PC-9 (cell line): ENCODE results near the gene SNRNP35. TPM values are rescaled to one million over a fixed set of nuclear protein-coding genes. Genes with fewer than 3 reads are reported as not detected.
"Not testable (repeated sequence)": the region's sequence is repeated elsewhere in the genome, so short reads cannot be mapped to it uniquely, and the experiment has no call there.

Source experiments
- BruUV-seq: library from RNA; stranded (reverse); fragments of 400-500 nt; replicated peaks from 2 replicates; lab custom pipeline; 2021; lab: Mats Ljungman, UMichigan
- CTCF ChIA-PET: fragments of 300-600 bp; sonication (Branson Sonifier 250); formaldehyde crosslinking; loops from one replicate; lab custom pipeline; 2022; ENCODE audit warnings: antibody characterized with exemption; lab: Charles Lee
- POLR2A ChIA-PET: fragments of 300-600 bp; sonication (Branson Sonifier 250); formaldehyde crosslinking; loops from one replicate; lab custom pipeline; 2022; ENCODE audit warnings: antibody characterized with exemption; ENCODE audit not compliant: unreplicated experiment; lab: Charles Lee
- DNase-seq, 2 experiments: peaks; one replicate each; pipeline versions ENCODE4 v3.0.0 to v3.0.0-alpha.2; 2015 to 2022; ENCODE audit warnings: mixed read lengths in 1 of 2
- H2AFZ ChIP-seq: fragments of 200-600 bp; sonication (generic); 2 replicates; pipeline ENCODE4 v1.8.1; 2017; ENCODE audit warnings: antibody characterized with exemption
- H3F3A ChIP-seq: fragments of 200-600 bp; sonication (generic); 2 replicates; pipeline ENCODE4 v1.8.1; 2017; ENCODE audit warnings: antibody characterized with exemption, mild to moderate bottlenecking, low read depth; ENCODE audit not compliant: insufficient read depth
- H3K27ac ChIP-seq: fragments of 200-600 bp; sonication (generic); 2 replicates; pipeline ENCODE4 v1.6.1; 2016; ENCODE audit warnings: mixed run types
- H3K27me3 ChIP-seq: fragments of 200-600 bp; sonication (generic); 2 replicates; pipeline ENCODE4 v1.6.1; 2016; ENCODE audit warnings: low read depth, mixed run types; ENCODE audit not compliant: insufficient read depth
- H3K36me3 ChIP-seq: fragments of 200-600 bp; sonication (generic); 2 replicates; pipeline ENCODE4 v1.6.1; 2016; ENCODE audit warnings: low read depth, mixed run types
- H3K4me1 ChIP-seq: fragments of 200-600 bp; sonication (generic); replicated peaks from 2 replicates; pipeline ENCODE4 v1.6.1; 2016; ENCODE audit warnings: mixed run types; ENCODE audit not compliant: insufficient read depth
- H3K4me2 ChIP-seq: fragments of 200-600 bp; sonication (generic); 2 replicates; pipeline ENCODE4 v1.6.1; 2017; ENCODE audit warnings: mixed run types
- H3K4me3 ChIP-seq: fragments of 200-600 bp; sonication (generic); 2 replicates; pipeline ENCODE4 v1.6.1; 2016; ENCODE audit warnings: mixed run types
- H3K79me2 ChIP-seq: fragments of 200-600 bp; sonication (generic); 2 replicates; pipeline ENCODE4 v1.6.1; 2017; ENCODE audit warnings: low read depth, mixed run types
- H3K9me2 ChIP-seq: fragments of 200-600 bp; sonication (generic); 2 replicates; pipeline ENCODE4 v1.8.1; 2017; ENCODE audit warnings: mild to moderate bottlenecking; ENCODE audit not compliant: insufficient read depth
- H3K9me3 ChIP-seq: fragments of 200-600 bp; sonication (generic); 2 replicates; pipeline ENCODE4 v1.8.1; 2016; ENCODE audit warnings: low read depth; ENCODE audit not compliant: insufficient read depth
- H4K20me1 ChIP-seq: fragments of 200-600 bp; sonication (generic); 2 replicates; pipeline ENCODE4 v1.8.1; 2017; ENCODE audit not compliant: insufficient read depth
- CTCF ChIP-seq: fragments of 200-600 bp; sonication (generic); conservative IDR thresholded peaks from 2 replicates; pipeline ENCODE4 v1.6.1; 2017; ENCODE audit warnings: mixed run types, antibody characterized with exemption, mild to moderate bottlenecking, moderate library complexity
- EZH2 ChIP-seq: fragments of 200-600 bp; sonication (generic); IDR thresholded peaks from 2 replicates; pipeline ENCODE4 v1.8.0; 2017; ENCODE audit warnings: antibody characterized with exemption, low read depth
- intact Hi-C: fragments of 100-400 bp; cut with micrococcal nuclease; formaldehyde crosslinking; loops from one replicate; pipeline ENCODE4 v1.10.0; 2022; ENCODE audit not compliant: unreplicated experiment
- total RNA-seq: library from RNA; stranded (reverse); gene quantifications from 2 replicates; pipeline ENCODE4 v1.2.3, GENCODE V29; 2021

Gene SNRNP35
- total RNA-seq, 1 experiment from 2014 or later, result 24.3 TPM

GRCh38 chr12:123428591-123428990 is 29.3 kb upstream of the SNRNP35 start:
- intact Hi-C loops, result no loop called here
- Histone ChIP-seq H3K4me3 (no peak overlapping the region), H3K36me3 (no peaks in the 10 kb centered on the region), H3K4me2 (no peak overlapping the region), H2AFZ (no peak overlapping the region), H4K20me1 (no peaks in the 10 kb centered on the region), H3K9me2 (no peaks in the 10 kb centered on the region), H3K4me1 (no peaks in the 10 kb centered on the region), H3K27me3 (no peaks in the 10 kb centered on the region), H3K9me3 (no peaks in the 10 kb centered on the region), H3F3A (no peaks in the 10 kb centered on the region), H3K27ac (no peak overlapping the region), H3K79me2 (no peaks in the 10 kb centered on the region)
- no peak for TF ChIP-seq CTCF
- no peak for DNase-seq
- no TSS peak for BruUV-seq
- ChIA-PET POLR2A (no interaction called here), CTCF (no interaction called here)

- POLR2A ChIA-PET, CTCF ChIA-PET, H3K79me2 ChIP-seq, H3K4me3 ChIP-seq, H4K20me1 ChIP-seq, H3K9me3 ChIP-seq, H3K4me1 ChIP-seq, H2AFZ ChIP-seq, H3K36me3 ChIP-seq, H3K27ac ChIP-seq, DNase-seq, H3K9me2 ChIP-seq, H3K27me3 ChIP-seq, H3F3A ChIP-seq, intact Hi-C loops, BruUV-seq, H3K4me2 ChIP-seq: not testable (repeated sequence)
These were observed 28.8 kb upstream of the SNRNP35 start for GRCh38 chr12:123429101-123429500.

GRCh38 chr12:123431951-123432817 is 25.8 kb upstream of the SNRNP35 start:
- H3K9me3 ChIP-seq, CTCF ChIA-PET, H3K36me3 ChIP-seq, H4K20me1 ChIP-seq, H3K27ac ChIP-seq, BruUV-seq, H3K4me1 ChIP-seq, intact Hi-C loops, DNase-seq, H3K4me2 ChIP-seq, H3F3A ChIP-seq, H3K9me2 ChIP-seq, H2AFZ ChIP-seq, H3K79me2 ChIP-seq, H3K27me3 ChIP-seq, H3K4me3 ChIP-seq: not testable (repeated sequence)
- POLR2A ChIA-PET, result interaction anchor here (0.6 kb wide), 1 partner anchor 15 kb away, joined by 4 read pairs; no protein-coding TSS in a partner anchor

GRCh38 chr12:123433615-123434014 is 24.3 kb upstream of the SNRNP35 start:
- H3K9me3 ChIP-seq, result no peaks in the 10 kb centered on the region
- CTCF ChIA-PET, result no interaction called here
- no peaks in the 10 kb centered on the region for H3K9me2 ChIP-seq
- peaks cover 9% of the 10 kb centered on the region; the same call in 1 of the 2 replicates for H3K79me2 ChIP-seq
- H3K4me1 ChIP-seq, result 0 out of 2 replicates have a peak, but pooled peaks cover 4% of the 10 kb centered on the region
- no peaks in the 10 kb centered on the region; the same call in 1 of the 2 replicates for H3F3A ChIP-seq
- intact Hi-C loops, result no loop called here
- H2AFZ ChIP-seq, result no peak overlapping the region
- POLR2A ChIA-PET, result no interaction called here
- DNase-seq, result no peak
- no TSS peak for BruUV-seq
- TF ChIP-seq CTCF (no peak), EZH2 (no peak)
- no peak overlapping the region for H3K4me2 ChIP-seq
- H3K27me3 ChIP-seq, result no peaks in the 10 kb centered on the region
- H3K27ac ChIP-seq, result no peak overlapping the region
- H4K20me1 ChIP-seq, result no peaks in the 10 kb centered on the region
- no peaks in the 10 kb centered on the region for H3K36me3 ChIP-seq
- H3K4me3 ChIP-seq, result no peak overlapping the region
